ENCODE measurements around the gene GRAMD1B. TPM values are rescaled to one million over a fixed set of nuclear protein-coding genes. Genes with fewer than 3 reads are reported as not detected.
"Not testable (repeated sequence)": the region's sequence is repeated elsewhere in the genome, so short reads cannot be mapped to it uniquely, and the experiment has no call there.

GRAMD1B gene
- total RNA-seq, 1 donor from 2014 or later, result 38.2 TPM

- intact Hi-C loops (cut with DNase I), result no loop called here
- ATAC-seq, result no peak
- no peak for DNase-seq (ENCODE audit: low spot score)
These were observed 7.3 kb downstream of the GRAMD1B start for GRCh38 chr11:123437236-123437979.

DNA sequence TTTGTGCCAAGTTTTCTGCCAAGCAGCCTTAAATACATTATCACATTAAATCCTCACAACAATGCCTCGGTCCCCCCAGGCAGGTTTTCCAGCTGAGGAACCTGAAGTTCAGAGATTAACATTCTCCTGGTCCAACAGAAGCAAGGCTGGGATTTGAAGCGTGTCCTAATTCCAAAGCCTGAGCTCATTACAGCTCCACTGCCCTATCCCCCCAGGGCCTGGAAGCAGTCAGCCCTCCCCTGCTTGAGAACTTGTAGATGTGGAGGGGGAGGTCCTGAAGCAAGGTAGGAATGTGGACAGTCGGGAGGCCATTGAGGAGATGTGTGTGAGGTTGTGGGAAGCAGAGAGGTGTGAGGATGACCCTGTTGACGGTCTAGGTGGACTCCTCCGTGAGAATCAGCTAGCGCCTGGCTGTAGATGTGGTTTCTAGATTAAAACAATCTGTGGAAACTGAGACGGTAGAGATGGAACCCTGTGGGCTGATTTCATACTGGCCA is 8.1 kb downstream of the GRAMD1B start:
- no peak for DNase-seq (ENCODE audit: low spot score)
- intact Hi-C loops (cut with DNase I), result no loop called here
- ATAC-seq, result no peak

DNA sequence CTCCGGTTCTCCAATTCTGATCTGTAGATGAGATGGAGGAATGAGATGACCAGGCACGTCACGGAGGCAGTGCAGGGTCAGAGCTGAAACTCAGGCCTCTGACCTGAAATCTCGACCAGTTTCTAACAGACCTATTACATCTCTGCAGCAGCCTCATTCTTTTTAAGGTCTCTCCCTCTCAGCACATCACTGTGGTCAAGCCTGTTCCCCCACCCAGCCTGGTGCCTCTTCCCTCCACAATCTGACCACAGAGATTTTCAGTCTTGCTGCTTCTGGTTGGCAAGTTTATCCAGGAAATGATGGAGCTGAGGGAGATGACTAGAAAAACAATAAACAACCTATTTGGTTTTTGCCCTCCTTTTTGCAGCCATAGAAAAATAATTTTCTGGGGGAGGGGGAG is 9.5 kb downstream of the GRAMD1B start:
- intact Hi-C loops (cut with DNase I), result no loop called here
- ATAC-seq (no peak), DNase-seq (ENCODE audit: low spot score) (no peak)

- intact Hi-C loops (cut with DNase I), result no loop called here
- ATAC-seq (no peak), DNase-seq (ENCODE audit: low spot score) (no peak)
These were observed 11.1 kb downstream of the GRAMD1B start for GRCh38 chr11:123441161-123441560.

GRCh38 chr11:123443851-123444623 is 14.0 kb downstream of the GRAMD1B start:
- intact Hi-C loops (cut with DNase I), result no loop called here
- no peak for ATAC-seq
- DNase-seq (ENCODE audit: low spot score), result no peak

GRCh38 chr11:123448823-123449222 is 18.8 kb downstream of the GRAMD1B start:
- no peak for DNase-seq (ENCODE audit: low spot score)
- intact Hi-C loops (cut with DNase I), result no loop called here
- ATAC-seq, result no peak

- DNase-seq (ENCODE audit: low spot score), result no peak
- no peak for ATAC-seq
- intact Hi-C loops (cut with DNase I), result no loop called here
These were observed 19.4 kb downstream of the GRAMD1B start for GRCh38 chr11:123449436-123449835.

DNA sequence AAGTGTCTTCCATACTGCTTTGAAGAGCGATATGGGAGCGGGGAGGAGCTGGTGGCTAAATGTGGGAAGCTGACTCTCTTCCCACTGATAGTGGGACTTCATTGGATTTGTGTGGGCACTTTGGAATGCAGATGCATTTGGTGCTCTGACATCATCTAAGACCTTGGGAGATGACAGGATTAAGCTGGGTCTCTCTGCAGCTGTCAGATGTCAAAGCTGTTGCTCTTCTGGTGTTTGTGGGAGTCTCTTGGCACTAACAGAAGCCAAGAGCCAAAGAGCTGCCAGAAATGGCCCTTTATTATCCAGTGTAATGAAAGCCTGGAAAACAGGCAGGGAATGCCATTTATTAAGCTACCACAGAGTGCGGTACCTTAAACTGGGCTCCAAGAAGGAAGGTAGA is 20.6 kb downstream of the GRAMD1B start:
- ATAC-seq (no peak), DNase-seq (ENCODE audit: low spot score) (no peak)
- intact Hi-C loops (cut with DNase I), result no loop called here

- ATAC-seq, result no peak
- no peak for DNase-seq (ENCODE audit: low spot score)
- intact Hi-C loops (cut with DNase I), result no loop called here
These were observed 21.2 kb downstream of the GRAMD1B start for GRCh38 chr11:123451183-123451781.

DNA sequence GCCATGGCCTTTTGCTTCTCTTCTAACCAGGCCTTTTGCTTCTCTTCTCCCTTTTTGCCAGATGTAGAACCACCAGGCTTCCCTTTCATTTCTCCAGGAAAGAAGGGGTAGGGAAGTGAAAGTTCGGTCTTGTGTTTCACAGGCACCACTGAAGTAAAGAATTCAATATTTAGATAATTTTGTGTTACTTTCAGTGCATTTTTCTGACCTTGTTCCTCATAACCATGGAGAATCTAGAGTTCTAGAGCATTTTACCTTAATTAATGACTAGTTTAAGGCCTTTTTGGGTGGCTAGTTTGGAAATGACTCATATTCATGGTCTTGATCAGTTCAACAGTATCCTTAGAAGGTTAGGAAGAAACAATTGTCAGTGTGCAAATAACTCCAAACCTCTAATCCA is 22.7 kb downstream of the GRAMD1B start:
- intact Hi-C loops (cut with DNase I), result no loop called here

GRCh38 chr11:123454060-123454651 is 24.1 kb downstream of the GRAMD1B start:
- intact Hi-C loops (cut with DNase I), result no loop called here
- DNase-seq (ENCODE audit: low spot score) (no peak), ATAC-seq (no peak)

More for the DNA sequence above, 22.7 kb downstream of the GRAMD1B start:
- ATAC-seq (no peak), DNase-seq (ENCODE audit: low spot score) (no peak)

- DNase-seq (ENCODE audit: low spot score), result no peak
- ATAC-seq, result no peak
- intact Hi-C loops (cut with DNase I), result no loop called here
These were observed 24.7 kb downstream of the GRAMD1B start for GRCh38 chr11:123454796-123455195.

DNA sequence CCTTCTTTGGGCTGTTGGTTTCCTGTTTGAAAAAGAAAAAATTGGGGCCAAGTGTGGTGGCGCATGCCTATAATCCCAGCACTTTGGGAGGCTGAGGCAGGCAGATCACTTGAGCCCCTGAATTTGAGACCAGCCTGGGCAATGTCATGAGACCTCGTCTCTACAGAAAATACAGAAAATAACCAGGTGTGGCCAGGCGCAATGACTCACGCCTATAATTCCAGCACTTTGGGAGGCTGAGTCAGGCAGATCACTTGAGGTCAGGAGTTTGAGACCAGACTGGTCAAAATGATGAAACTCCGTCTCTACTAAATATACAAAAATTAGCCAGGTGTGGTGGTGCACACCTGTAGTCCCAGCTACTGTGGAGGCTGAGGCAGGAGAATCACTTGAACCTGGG is 26.4 kb downstream of the GRAMD1B start:
- DNase-seq (ENCODE audit: low spot score); ATAC-seq; intact Hi-C loops (cut with DNase I): not testable (repeated sequence)

DNA sequence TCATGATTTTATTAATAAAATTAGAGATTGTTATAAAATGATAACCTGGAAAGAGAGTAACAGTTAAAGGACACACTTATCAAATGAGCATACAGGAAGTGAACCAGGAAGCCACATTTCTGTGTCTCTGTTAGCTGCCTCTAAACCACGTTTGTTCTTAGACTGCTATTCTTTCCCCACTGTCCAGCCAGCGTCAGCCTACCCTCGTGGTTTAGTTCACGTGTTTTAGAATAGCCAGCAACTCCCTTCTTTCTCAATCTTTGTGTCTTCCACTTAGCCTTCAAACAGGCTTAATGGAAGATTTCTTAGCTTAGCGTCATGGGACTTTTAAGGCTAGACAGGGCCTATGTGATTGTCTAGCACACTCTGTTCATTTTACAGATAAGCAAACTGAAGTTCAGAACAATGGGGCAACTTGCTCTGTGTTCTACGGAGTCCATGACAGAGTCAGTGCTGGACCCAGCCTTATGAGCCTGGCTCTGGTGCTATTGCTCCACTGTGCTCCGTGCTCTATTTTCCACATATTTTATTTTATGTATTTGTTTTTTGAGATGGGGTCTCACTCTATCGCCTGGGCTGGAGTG is 27.2 kb downstream of the GRAMD1B start:
- DNase-seq (ENCODE audit: low spot score), result no peak
- ATAC-seq, result peak; percentile 79
- intact Hi-C loops (cut with DNase I), result no loop called here

- DNase-seq (ENCODE audit: low spot score) (no peak), ATAC-seq (no peak)
- intact Hi-C loops (cut with DNase I), result no loop called here
These were observed 28.4 kb downstream of the GRAMD1B start for GRCh38 chr11:123458501-123458900.

GRCh38 chr11:123460012-123460700 is 30.1 kb downstream of the GRAMD1B start:
- DNase-seq (ENCODE audit: low spot score) (no peak), ATAC-seq (no peak)
- intact Hi-C loops (cut with DNase I), result no loop called here

GRCh38 chr11:123461164-123461563 is 31.1 kb downstream of the GRAMD1B start:
- intact Hi-C loops (cut with DNase I), result no loop called here
- DNase-seq (ENCODE audit: low spot score) (no peak), ATAC-seq (peak; percentile 62)

- intact Hi-C loops (cut with DNase I); DNase-seq (ENCODE audit: low spot score): not testable (repeated sequence)
- ATAC-seq, result peak; percentile 68
These were observed 35.6 kb downstream of the GRAMD1B start for GRCh38 chr11:123465667-123466066.

DNA sequence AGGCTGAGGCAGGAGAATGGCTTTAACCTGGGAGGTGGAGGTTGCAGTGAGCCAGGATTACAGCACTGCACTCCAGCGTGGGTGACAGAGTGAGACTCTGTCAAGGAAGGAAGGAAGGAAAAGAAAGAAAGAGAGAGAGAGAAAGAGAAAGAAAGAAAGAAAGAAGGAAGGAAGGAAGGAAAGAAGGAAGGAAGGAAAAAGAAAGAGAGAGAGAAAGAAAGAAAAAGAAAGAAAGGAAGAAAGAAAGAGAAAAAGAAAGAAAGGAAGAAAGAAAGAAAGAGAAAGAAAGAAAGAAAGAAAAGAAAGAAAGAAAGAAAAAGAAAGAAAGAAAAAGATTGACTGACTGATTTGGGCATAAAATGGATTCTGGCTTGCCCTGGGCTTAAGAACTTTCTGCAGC is 36.1 kb downstream of the GRAMD1B start:
- DNase-seq (ENCODE audit: low spot score); intact Hi-C loops (cut with DNase I); ATAC-seq: not testable (repeated sequence)

All from sciatic nerve (tissue), 2 donors.